HS-5 (cell line): ENCODE results near the gene HKDC1.
"Not testable (repeated sequence)": the region's sequence is repeated elsewhere in the genome, so short reads cannot be mapped to it uniquely, and the experiment has no call there.

Source experiments
- DNase-seq: peaks from one replicate; pipeline ENCODE4 v3.0.0-alpha.2; 2012; ENCODE audit warnings: low read depth

Gene HKDC1

DNA sequence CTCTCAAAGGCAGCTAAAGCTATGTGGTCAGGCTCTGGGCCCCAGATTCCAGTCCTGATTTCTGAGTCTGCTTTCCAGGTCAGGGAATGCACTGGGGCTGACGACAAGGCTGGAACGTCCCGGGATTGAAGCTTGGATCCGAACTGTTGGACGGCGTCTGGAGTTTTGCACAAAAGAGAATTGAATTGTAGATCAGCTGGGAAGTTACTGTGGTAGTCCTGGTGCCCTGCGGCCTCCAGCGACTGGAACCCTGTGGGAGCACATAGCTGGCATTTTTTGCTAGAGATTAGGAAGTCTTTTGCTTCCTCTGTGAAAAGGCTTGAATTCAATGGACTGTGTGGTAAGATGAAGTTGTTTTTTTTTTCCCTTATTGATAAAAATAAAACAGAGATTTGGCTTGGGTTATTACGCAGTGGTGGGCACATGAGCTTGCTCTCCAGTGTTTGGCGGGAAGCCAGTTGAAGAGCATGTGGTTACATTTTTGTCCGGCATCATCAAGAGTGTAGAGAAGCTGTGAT, 58.4 kb downstream of the HKDC1 start, which contains the start of gene HK1:
Gene HK1 (plus strand): TSS at position 51 of the 518 bp plus-strand sequence.
- DNase-seq = no peak

DNA sequence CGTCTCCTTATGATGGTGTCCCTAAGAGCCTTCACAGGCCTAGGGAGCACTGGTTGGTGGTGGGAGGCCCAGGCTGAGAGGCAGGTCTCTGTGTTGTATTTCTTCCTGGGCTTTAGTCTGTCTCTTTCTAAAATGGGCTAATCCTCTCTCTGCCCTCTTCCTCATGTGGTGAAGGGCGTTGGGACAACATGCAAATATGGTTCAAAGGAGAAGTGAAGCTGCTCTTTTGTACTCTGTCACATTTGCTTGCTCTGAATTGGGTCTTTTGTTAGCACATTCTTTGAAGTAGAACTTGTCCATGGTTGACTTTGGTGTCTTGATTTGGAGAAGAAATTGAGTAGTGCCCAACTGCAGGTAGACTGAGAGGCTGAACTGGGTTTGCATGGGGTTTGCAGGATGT, 59.0 kb downstream of the HKDC1 start:
- no peak for DNase-seq

GRCh38 chr10:69281507-69282413, 61.6 kb downstream of the HKDC1 start:
- no peak for DNase-seq

DNA sequence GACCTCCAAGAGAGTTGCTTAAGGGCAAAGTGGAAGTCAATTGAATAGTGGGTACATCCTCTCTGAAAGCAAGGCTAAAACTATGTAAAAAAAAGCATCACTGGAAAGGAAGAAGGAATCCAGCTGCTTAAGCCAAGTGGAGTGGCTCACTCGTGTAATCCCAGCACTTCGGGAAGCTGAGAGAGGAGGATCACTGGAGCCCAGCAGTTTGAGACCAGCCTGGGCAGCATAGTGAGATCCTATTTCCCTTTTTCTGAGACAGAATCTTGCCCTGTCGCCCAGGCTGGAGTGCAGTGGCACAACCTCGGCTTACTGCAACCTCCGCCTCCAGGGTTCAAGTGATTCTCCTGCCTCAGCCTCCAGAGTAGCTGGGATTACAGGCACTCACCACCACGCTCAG, 64.3 kb downstream of the HKDC1 start:
- not testable (repeated sequence) for DNase-seq

DNA sequence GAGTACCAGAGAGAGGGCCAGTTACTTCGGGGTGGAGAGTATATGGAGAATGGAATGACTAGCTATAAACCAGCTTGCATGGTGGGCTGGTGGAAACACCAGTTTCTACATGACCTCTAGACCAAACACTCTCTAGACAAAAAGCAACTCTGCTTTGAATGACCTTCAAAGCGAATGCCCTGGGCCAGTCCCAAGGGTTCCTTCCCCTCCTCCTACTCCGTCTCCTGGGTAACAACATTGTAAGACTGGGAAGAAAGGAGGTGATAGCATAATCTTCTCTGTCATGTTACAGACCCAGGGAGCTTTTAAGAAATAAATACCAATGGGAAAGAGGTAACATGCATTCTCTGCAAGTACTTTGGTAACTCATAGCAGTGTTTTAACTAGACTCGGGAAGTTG, 65.6 kb downstream of the HKDC1 start:
- no peak for DNase-seq

GRCh38 chr10:69287181-69287580, 67.0 kb downstream of the HKDC1 start:
- DNase-seq = no peak

DNA sequence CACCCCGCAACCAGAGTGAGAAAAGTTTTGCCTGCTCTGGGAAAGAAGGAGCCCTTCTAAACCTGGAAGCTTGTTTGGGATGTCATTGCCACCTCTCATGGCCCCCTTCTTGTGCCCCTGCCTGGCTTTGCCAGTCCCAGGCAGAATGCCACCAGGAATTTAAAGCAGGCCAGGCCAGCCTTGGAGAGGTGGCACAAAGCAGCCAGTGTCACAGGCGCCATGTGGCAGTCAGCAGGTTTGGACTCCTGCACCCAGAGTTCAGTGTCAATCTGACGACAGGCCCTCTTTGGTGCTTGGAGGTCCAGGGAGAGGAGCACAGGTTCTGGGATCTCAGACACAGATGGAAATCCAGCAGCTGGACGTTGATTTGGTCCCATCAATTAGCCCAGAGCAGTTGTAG, 70.9 kb downstream of the HKDC1 start:
- no peak for DNase-seq

- DNase-seq = no peak
Measured at GRCh38 chr10:69292459-69292858, 72.3 kb downstream of the HKDC1 start.

DNA sequence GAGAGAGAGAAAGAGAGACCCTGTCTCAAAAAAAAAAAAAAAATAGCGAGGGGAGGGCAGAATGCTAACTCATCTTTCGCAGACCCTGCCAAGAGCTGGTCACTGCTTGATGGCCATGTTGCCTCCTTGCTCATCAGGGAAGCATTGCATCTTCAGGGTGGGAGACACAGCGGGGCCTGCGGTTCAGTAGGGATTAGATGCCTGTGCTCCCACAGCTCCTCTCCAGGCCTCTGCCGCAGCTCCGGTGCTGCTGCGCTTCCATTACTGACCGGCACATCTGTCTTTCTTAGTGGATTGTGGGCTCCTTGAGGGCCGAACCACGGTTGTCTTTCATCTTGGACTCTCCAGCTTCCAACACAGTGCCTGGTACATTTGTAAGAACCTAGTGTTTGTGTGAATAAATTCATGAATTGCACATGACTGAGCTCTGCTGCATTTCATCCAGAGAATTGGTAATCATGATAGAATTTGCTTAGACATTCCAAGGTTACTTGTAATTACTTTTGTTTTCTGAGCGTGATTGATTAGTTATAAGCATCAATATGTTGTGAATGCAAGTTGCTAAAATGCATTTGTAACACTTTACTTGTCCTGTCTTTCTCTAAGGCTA, 75.0 kb downstream of the HKDC1 start:
- no peak for DNase-seq

GRCh38 chr10:69303632-69304051, 83.5 kb downstream of the HKDC1 start:
- peak; percentile 36 for DNase-seq

GRCh38 chr10:69306421-69306820, 86.3 kb downstream of the HKDC1 start:
- no peak for DNase-seq

GRCh38 chr10:69307434-69307833, 87.3 kb downstream of the HKDC1 start:
- no peak for DNase-seq

GRCh38 chr10:69308304-69308703, 88.2 kb downstream of the HKDC1 start:
- DNase-seq = not testable (repeated sequence)

- no peak for DNase-seq
Measured at GRCh38 chr10:69311309-69311708, 91.2 kb downstream of the HKDC1 start.

DNA sequence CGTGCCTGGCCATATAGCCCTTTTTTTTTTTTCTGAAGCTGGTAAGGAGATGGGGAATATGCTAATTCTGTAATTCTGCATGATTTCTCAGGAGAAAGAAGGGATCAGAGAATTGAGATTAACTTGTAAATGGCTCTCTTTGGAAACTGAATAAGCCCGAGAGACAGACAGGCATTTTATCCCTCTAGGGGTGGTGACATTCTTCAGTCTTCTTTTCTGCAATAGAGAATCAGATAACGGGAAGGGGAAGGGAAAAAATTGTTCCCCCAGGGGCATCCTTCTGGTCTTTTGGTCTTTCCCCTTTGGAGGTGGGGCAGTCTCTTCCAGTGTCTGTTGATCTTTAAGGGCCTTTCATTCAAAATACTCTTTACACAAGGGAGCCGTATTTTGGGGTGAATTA, 92.4 kb downstream of the HKDC1 start:
- DNase-seq = no peak

GRCh38 chr10:69315100-69315542, 95.0 kb downstream of the HKDC1 start:
- no peak for DNase-seq

DNA sequence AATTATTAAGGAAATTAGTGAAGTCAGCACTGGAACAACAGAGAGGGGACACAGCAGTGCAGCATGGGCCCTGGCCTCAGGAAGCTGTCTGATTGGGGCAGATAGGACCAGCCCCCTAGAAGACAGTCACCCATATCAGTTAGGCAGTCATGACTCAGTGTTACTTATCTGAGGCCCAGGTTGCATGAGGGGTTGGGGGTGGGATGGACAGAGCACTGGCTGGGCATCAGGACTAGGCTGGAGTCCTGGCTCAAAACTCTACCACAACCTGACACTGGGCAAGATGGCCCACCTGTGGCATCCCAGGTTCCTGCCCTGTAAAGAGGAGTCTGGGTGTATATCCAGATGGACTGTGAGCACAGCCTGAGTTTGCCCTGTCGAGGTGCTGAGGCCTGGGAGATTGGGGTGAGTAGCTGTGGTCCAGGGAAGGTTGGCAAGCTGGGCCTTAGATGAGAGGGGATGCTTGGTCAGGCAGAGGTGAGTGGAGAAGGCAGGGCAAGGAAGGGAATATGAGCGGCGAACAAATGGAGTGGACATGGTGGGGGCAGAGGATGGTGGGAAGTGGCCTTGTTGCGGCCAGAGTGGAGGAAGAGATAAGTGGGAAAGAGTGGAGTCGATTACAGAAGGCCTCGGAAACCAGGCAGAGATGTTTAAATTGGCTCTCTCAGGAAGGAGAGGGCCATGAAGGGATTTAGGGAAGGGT, 95.6 kb downstream of the HKDC1 start:
- DNase-seq = no peak

DNA sequence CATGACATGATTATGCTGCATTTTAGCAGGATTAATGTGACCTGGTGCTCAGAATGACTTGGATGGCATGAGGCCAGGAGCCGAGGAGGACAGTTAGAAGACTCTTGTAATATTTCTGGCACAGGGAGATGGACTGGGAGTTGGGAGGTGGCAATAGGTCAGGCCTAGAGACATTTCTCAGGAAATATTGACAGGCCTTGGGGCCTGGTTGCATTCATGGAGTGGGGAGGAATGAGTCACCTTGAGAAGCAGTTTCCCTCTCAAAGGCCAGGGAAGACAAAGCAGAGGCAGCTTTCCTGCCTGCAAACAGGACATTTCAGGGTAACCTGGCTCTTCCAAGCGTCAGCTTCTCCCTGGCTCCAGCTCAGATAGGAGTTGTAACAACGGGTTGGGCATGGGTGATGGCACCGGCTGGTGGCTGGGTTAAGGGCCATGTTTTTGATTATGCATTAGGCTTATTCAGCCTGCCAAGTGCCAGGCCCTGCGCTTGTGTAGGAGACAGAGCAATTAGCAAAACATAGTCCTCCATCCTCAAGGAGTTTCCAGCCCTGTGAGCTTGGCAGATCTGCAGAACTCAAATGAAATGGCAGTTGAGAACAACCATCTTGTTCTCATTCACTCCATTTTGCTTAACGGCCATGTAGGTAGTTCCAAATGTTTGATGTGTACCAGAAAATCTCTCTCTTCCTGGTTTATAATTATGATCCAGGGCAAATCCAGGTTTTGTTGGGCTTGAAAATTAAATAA, 96.4 kb downstream of the HKDC1 start:
- peak; percentile 58 for DNase-seq
